GM19395 (cell line): ENCODE results near the gene RGS2.
A peak's percentile ranks its signal among the peaks of the same experiment; 100 is the strongest.

Experiments
- ATAC-seq: cut with Tn5 transposase; IDR thresholded peaks from one replicate; pipeline ENCODE4 v1.9.1; 2021; ENCODE audit warnings: mild to moderate bottlenecking, moderate library complexity; ENCODE audit not compliant: unreplicated experiment

RGS2 gene, protein sequence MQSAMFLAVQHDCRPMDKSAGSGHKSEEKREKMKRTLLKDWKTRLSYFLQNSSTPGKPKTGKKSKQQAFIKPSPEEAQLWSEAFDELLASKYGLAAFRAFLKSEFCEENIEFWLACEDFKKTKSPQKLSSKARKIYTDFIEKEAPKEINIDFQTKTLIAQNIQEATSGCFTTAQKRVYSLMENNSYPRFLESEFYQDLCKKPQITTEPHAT

DNA sequence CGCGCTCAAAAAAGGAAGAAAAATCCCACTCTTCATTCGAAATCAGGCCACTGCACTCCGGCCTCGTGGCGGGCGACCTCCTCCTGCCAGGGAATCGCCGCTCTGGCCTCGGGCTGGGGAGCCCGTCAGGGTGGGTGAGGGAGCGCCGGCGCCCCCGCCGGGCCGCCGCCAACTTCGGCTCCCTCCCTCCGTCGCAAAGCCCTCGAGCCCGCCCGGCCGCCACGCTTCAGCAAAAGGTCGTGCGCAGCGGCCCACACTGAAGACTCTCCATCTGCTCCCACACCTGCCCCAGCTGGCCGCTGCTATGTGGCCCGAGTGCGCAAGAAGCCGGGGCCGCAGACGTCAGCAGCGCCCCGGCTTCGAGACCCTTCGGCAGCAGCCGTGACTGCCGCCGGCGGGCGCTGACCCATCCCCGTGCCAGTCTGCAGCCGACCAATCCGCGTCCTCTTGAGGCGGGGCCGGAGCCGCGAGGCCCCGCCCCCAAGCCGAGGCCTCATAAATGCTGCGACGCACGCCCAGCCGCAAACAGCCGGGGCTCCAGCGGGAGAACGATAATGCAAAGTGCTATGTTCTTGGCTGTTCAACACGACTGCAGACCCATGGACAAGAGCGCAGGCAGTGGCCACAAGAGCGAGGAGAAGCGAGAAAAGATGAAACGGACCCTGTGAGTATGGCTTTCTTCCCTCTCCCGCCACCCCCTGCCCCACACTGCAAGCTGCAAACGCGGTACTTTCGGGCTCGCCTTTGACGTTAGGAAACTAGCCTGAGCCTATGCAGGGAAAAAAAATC is at the start of gene RGS2:
Gene RGS2, plus strand, starts transcription at position 522 of the 789 bp plus-strand sequence. Its CDS starts 33 bp downstream, at position 555.
- ATAC-seq = peak; percentile 84

DNA sequence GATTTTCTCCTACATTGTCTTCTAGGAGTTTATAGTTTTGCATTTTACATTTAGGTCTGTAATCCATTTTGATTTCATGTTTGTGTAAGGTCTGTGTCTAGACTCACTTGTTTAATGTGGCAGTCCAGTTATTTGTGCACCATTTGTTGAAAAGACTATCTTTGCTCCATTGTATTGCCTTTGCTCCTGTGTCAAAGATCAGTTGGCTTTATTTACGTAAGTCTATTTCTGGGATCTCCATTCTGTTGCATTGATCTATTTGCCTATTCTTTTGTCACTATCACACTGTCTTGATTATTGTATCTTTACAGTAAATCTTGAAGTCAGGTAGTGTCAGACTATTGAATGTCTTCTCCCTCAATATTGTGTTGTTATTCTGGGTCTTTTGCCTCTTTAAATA is 49.7 kb upstream of the RGS2 start:
- ATAC-seq = no peak

DNA sequence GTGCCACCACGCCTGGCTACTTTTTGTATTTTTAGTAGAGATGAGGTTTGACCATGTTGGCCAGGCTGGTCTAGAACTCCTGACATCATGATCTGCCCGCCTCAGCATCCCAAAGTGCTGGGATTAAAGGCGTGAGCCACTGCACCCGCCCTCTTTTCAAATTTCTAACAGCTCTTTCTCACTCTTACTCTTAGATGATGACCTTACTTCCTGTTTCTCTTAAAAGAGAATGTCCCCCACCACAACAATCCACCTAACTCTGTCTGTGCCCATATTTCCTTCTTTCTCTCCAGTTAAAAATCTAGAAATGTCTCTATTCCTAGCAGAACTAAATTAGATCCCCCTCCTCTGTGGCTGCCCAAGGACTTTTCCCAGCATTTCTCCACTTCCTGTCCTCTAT is 46.6 kb upstream of the RGS2 start:
- ATAC-seq = no peak

DNA sequence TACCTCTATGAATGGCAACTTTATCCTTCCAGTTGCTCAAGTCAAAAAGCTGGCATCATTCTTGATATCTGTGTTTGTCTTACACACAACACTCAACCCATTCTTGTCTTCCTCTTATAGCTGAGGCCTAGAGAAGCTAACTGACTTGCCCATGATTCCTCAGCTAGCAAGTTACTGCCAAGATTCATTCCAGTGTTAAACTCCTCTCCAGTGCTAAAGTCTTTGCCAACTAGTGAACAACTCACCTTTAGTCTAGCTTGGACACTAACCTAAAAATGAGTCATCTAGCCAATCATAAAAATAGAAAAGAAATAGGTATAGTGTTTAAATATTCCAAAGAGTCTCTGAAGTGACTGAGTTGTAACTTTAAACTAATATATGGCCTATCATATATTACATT is 45.6 kb upstream of the RGS2 start:
- no peak for ATAC-seq

DNA sequence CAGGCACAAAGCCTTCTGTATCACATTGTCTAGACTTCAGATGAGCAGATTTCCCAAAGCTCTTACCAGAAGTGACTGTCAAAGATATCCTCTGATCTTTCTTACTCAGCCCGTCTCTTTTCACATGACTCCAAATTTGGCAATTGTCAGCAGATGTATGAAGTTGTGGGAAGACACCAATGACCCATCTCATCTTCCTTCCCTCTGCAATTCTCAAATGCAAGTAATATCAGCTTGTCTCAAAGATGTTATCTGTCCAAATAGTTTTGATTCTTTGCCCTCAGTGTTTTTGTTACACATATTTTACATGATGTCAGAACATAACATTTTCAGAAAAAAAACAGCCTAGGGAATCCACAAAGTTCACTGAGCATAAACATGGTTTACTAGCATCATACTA is 45.1 kb upstream of the RGS2 start:
- no peak for ATAC-seq

DNA sequence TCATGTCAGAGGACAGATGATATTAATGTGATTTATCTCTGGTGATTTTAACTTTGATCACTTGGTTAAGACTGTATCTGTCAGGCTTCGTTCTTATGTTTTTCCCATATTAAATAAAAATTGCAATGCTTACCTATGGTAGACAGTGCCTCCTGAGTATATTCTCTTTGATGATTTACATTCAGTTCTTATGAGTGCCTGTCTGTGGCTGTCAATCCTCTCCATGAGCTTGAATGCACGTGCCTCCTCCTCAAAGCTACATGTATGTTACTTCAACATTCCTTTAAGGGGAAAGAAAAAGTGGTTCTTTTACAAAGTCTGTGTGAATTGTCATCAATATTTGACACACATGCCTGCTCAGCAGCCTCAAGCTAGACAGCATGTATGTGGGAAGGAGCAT is 44.2 kb upstream of the RGS2 start:
- ATAC-seq = no peak

DNA sequence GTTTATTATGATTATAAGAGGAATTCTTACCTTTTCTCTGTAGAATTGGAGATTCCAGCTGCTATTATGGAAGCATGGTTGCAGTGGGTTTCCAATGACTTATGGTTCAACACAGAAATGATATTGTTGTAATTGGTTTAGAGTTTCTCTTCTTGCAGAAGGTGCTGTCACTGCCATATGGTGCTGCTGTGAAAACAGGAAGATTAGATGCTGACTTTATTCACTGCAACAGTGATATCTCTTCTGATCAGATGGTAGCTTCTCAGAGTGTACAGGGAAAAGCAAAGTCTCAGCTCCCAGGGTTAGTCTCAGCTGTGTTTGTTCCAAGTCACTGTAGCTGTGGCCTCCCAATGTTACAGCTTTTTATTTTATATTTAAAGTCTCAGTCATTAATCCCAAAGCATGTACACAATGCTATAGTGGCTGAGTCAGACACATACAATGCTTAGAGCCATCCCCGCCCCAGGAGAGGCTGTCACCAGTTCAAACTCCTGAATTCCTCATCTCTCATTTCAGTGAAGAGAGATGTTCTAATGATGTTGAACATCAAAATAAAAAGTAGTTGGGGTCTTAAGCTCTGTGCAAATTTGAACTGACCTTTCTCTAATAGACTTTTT is 42.7 kb upstream of the RGS2 start:
- ATAC-seq = no peak

DNA sequence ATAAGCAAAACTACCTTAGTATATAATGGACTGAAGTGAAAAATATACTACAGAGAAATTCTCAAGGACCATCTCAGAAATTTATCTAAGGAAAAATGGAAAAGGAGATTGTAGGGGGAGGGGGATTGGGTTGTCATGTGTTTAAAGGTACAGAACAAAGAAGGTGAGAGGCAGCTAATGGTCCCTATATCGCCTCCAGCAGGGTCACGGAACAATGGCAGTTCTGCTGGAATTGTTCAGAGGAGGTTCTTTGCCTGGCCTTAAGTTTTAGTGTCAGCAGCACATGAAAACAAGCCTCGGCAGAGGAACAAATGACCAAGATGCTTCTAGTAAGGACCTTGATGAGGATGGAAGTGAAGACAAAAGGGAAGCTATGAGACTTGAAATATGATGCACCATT is 42.0 kb upstream of the RGS2 start:
- no peak for ATAC-seq

DNA sequence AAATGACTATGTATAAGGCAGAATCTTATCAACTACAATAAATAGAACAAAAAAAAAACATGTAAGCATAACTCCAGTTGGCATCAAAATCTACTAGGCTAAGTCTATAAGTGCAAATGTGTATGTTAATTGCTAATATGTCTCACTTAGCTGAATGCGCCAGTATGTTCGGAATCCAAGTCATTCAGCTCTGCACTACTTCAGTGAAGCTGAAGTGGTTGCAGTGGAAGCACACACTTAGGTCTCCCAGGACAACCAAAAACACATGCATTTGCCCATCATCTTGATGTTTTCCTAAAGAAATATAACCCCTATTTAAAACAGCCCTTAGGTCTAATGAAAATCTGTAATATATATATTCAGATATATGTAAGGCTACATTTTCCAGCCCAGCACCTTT is 41.0 kb upstream of the RGS2 start:
- no peak for ATAC-seq

DNA sequence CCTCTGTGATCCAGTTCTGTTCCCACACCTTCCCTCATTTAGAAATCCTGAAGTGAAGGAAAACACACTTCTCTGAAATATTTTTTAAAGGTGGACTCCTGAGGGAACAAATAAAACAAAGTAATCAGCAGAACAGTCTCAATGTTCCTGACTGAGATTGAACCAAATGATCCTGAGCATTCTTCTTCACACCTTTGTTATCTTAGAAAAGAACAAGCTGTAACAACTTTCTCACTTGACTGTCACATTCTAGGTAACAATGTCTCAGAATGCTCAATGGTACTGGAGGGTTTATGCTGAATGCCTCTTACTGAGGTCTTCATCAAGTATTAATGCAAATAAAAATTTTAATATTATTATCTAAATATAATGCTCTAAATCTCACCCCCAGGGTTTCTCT is 40.4 kb upstream of the RGS2 start:
- no peak for ATAC-seq

DNA sequence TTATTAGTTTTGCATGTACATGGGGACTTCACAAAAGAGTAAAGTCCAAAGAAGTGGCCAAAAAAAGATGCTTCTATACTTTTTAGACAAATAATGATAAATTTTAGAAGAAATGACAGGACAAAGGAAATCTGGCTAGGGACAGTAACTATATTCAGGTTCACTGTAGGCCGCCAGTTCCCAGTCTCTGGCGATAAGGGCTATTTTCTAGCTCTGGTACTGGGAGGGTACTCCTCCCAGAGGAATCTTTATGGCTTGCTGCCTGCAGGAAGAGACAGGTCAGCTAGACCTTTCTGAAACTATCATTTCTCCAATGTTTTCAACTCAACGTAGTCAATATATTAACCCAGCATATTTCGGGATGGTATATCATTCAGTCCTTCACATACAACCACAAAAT is 37.5 kb upstream of the RGS2 start:
- ATAC-seq = no peak

DNA sequence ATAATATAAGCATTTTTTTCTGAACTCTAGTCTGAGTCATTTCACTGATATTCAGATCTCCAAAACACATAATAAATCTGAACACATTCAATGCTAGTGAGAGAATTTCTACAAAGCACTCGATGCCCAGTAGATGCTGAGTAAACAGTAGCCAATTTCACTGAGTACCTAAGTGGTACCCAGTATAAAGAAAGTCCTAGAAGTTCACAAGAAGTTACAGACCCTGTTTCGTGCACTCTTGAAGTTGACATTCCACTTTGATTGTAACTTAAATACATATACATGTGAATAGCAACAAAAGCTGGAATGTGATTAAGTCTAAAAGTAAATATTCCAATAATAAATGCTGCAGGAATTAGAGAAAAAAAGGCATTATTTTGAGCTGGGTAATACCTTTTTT is 33.2 kb upstream of the RGS2 start:
- ATAC-seq = no peak

DNA sequence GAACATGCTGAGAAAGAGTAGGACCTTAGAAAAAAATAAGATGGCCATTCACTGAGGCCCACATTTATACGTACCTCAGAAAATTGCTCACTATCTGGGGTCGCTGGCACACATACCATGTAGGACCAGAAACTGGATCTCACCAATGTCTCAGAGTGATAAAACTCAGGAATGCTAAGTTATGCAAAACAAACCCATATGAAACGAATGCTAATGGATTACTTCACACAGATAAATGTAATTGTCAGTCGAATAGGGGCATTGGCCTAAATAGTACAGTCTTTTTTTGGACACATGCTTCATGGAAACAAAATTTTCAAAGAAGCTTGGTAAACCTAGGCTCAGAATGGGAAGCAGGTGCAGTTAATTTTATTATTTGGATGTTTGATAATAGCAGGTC is 32.6 kb upstream of the RGS2 start:
- no peak for ATAC-seq

DNA sequence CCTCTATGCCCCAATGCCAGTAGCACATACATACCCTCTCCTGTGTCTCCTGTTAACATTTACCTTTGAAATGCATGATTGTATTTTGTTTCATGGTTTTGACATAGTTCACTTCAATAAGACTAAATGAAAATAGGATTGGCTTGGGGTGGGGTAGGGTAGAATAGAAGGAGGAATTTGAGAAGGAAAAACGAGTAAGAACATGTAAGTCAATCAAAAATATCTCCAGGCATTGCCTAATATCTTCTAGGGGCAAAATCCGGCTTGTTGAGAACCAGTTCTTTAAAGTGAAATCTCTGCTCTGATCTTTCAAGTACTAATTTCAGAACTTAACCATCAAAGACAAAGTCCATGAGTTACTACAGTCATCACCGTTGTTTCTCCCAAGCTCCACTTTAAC is 31.8 kb upstream of the RGS2 start:
- no peak for ATAC-seq

DNA sequence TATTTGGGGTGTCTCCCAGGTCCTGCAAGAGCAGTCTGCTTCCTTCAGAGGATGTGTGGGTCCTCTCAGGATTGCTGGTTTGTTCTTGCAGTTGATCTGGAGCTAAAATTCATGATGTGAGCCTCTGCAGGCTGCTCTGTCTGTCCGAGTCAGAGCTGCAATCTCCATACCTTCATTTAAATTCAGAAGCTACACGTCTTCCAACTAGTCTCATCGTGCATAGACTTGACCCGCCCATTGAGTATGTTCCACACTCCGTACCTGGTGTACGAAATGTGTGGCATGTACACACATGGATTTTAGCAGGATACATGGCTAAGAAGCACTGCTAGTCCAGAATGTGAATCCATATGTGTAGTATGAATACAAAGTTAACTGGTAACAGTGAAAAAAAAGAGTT is 25.0 kb upstream of the RGS2 start:
- ATAC-seq = no peak

DNA sequence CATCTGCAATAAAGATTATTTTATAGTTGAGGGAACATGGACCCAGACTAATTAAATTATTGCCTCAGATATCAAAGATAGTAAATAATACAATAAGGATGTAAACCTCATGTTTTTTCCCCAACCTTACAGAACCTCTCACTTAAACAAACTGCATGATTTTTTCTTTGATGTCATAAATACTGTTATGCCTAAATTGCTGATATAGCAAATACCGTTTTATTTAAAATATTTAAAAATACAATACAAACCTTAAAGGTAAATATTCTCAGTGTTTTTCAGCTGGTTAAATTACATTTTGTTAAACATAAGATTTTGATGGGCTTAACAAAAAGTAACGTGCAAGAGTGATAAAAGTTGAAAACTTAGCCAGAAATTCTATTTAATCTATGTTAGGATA is 24.4 kb upstream of the RGS2 start:
- no peak for ATAC-seq

DNA sequence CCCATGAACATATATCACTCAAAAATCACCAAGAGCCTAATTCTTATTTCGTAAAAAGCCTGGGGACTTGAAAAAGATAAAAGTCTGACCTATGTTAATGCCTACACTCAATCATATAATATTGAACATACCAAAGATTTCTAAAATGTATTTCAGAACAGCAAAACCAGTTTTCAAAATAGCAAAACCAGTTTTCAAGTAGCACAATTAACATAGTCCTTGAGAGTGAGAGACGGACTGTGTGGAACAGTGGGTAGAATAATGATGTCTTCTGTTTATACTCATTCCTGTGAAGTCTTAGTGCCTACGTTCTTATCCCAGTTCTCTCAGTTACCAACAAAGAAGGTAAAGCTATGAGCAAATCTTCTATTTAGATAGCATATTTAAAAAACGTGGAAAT is 22.3 kb upstream of the RGS2 start:
- ATAC-seq = no peak

DNA sequence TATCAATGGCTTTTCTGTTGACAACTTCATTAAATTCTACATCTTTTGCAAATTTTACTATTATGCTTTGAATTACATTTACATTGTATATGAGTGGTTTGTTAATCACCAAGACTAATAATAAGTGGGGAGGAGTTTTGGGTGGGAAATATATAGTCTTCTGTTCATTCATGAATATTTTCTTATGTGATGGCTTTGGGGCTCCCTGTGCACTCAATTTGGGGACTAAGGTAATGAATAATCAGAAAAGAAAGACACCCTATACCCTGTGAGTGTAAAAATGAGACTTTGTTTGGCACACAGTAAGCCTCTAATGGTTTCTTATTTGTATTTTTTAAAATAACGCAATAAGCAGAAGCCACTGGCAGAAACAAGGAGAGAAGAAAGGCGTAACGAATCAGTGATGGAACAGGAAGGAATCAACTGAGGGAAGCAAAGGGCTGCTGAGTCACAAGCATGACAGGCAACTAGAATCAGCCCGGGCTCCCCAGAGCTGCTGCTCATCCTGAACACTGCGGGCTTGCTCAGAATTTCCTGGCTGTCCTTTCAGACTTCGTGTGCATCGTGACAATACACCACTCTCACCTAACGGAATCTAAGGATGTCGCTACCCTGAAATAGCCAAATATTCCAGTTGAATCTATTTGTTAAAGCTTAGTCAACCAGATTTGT is 20.8 kb upstream of the RGS2 start:
- ATAC-seq = no peak

DNA sequence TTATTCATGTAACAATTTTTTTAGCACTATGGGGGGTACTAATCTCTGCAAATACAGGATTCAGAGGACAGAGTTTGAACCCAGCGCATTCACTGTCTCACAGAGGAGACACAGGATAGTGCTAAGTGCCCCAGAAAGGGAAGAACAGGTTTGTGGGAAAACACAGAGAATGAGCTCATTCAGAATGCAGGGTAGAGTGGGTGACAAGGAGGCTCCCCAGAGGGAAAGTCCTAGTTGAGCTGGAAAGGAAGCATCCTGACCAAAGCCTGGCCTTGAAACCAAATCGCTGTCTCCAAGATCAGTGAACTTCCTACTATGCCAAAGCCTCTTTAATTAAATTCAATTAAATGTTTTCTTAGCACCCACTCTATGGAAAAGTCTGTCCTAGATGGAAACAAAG is 19.0 kb upstream of the RGS2 start:
- no peak for ATAC-seq

DNA sequence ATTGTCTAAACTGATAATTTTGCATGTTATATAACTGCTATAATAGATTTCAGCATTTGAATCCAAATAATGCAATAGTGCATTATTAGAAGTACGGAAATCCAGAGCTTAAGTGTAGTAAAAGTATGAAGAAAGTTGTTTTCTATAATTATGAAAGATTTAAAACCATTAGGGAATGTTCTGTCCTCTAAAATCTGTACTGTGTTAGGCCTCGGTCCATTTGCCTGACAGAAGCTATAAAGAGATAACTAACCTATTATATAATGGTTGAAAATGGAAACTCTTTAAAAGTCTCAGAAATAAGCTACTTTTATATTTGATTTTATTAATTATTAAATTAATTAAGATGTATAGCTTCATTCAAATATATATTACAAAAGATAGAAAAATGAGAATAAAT is 16.2 kb upstream of the RGS2 start:
- no peak for ATAC-seq

DNA sequence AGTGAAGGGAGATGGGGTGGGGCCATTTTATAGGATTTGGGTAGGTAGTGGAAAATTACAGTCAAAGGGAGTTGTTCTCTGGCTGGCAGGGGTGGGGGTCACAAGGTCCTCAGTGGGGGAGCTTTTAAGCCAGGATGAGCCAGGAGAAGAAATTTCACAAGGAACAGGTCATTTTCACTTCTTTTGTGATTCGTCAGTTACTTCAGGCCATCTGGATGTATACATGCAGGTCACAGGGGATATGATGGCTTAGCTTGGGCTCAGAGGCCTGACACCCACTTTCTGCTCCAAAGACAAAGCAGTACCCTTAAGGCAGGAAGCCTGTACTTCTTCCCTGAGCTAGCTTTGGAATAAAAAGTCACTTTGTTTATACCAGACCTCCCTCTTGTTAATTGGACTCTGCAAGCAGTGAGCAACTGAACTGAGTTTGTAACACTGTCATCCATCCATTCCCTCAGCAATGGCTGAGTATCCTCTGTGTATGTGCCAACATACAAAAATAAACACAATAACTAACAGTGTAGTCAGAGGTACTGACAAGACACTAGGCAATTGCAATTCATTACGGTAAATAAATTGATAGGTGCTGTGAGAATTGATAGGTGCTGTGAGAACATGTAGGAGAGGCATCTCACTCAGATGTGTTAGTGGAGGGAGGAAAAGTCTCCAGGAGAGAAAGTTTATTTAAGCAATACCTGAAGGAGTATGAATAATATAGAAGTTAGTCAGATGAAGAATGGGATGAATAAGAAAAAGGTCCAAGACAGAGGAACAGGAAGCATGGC is 14.7 kb upstream of the RGS2 start:
- ATAC-seq = no peak
